HepG2 (cell line): ENCODE results near the gene DPY30. TPM values are rescaled to one million over a fixed set of nuclear protein-coding genes. Genes with fewer than 3 reads are reported as not detected.
A peak's percentile ranks its signal among the peaks of the same experiment; 100 is the strongest.

Experiments used
- HNRNPL ChIP-seq: fragments of 200-400 bp; formaldehyde crosslinking; IDR thresholded peaks from 2 replicates; pipeline ENCODE4 v1.6.1; 2017; ENCODE audit warnings: mild to moderate bottlenecking, low read depth, low read length
- HOXA7 ChIP-seq: sonication (generic); formaldehyde crosslinking; IDR thresholded peaks from 2 replicates; pipeline ENCODE4 v1.8.1; 2022; ENCODE audit warnings: mild to moderate bottlenecking, missing genetic modification reagents, moderate library complexity
- KDM4B ChIP-seq: sonication (generic); formaldehyde crosslinking; IDR thresholded peaks from 2 replicates; pipeline ENCODE4 v1.4.0; 2020; ENCODE audit warnings: missing genetic modification reagents
- NFIB ChIP-seq: sonication (generic); formaldehyde crosslinking; IDR thresholded peaks from 2 replicates; pipeline ENCODE4 v1.9.0; 2021; ENCODE audit warnings: missing genetic modification reagents, mild to moderate bottlenecking, borderline replicate concordance
- PHF21A ChIP-seq: sonication (generic); formaldehyde crosslinking; IDR thresholded peaks from 2 replicates; pipeline ENCODE4 v1.5.0; 2020; ENCODE audit warnings: mild to moderate bottlenecking, missing genetic modification reagents
- PHF8 ChIP-seq: sonication (generic); formaldehyde crosslinking; IDR thresholded peaks from 2 replicates; pipeline ENCODE4 v1.5.0; 2020; ENCODE audit warnings: missing genetic modification reagents
- RFX5 ChIP-seq: IDR thresholded peaks from 2 replicates; pipeline ENCODE4 v1.6.1; 2011; ENCODE audit warnings: low read depth, low read length, improper control_type of control experiment
- TRIM24 ChIP-seq: sonication (generic); formaldehyde crosslinking; IDR thresholded peaks from 2 replicates; pipeline ENCODE4 v1.8.0; 2022; ENCODE audit warnings: mild to moderate bottlenecking, missing genetic modification reagents
- ZNF30 ChIP-seq: sonication (generic); formaldehyde crosslinking; IDR thresholded peaks from 2 replicates; pipeline ENCODE4 v1.5.0; 2020; ENCODE audit warnings: mild to moderate bottlenecking, missing genetic modification reagents
- ZNF318 ChIP-seq: sonication (generic); formaldehyde crosslinking; IDR thresholded peaks from 2 replicates; pipeline ENCODE4 v1.4.0; 2020; ENCODE audit warnings: mild to moderate bottlenecking, missing genetic modification reagents
- ZNF557 ChIP-seq: sonication (generic); formaldehyde crosslinking; IDR thresholded peaks from 2 replicates; pipeline ENCODE4 v1.4.0; 2020; ENCODE audit warnings: missing genetic modification reagents
- ZNF670 ChIP-seq: sonication (generic); formaldehyde crosslinking; IDR thresholded peaks from 2 replicates; pipeline ENCODE4 v1.8.0; 2022; ENCODE audit warnings: mild to moderate bottlenecking, missing genetic modification reagents, borderline replicate concordance
- ZNF746 ChIP-seq: sonication (generic); formaldehyde crosslinking; IDR thresholded peaks from 2 replicates; pipeline ENCODE4 v1.8.0; 2022; ENCODE audit warnings: mild to moderate bottlenecking, missing genetic modification reagents
- polyA plus RNA-seq, 8 experiments: library from polyadenylated mRNA; depleted of rRNA in 3 of 8; stranded (reverse) in 7 of 8; unstranded in 1 of 8; fragments of >200 nt; fragmentation: Illumina TruSeq in 4 of 8; extraction: Trizol in 4 of 8; gene quantifications; 2 replicates each; pipeline versions ENCODE4 v1.2.1 to v1.2.3, GENCODE V29; 2011 to 2016; ENCODE audit warnings: low read depth in 4 of 8, missing spikeins in 1 of 8, mixed read lengths in 1 of 8; ENCODE audit not compliant: insufficient read depth in 1 of 8
- total RNA-seq, 5 experiments: library from RNA; depleted of rRNA; stranded (reverse); fragments of >200 nt; fragmentation: Illumina TruSeq; extraction: Trizol; gene quantifications; 2 replicates each; pipeline ENCODE4 v1.2.3, GENCODE V29; 2016; ENCODE audit warnings: low read depth in 1 of 5
- TF ChIP-seq, protein P1 (sequence below): sonication (generic); formaldehyde crosslinking; IDR thresholded peaks from 2 replicates; pipeline ENCODE4 v1.5.1; 2020; ENCODE audit warnings: missing genetic modification reagents, mild to moderate bottlenecking, borderline replicate concordance
- TF ChIP-seq, protein P2 (sequence below): sonication (generic); formaldehyde crosslinking; IDR thresholded peaks from 2 replicates; pipeline ENCODE4 v1.4.0; 2020; ENCODE audit warnings: low read depth, missing genetic modification reagents

The DPY30 gene
- total and polyA plus RNA-seq, 2 of the 13 experiments (the other 11 are each of a cell fraction or from before 2014, with no cell fraction given) = 98.1 to 118 TPM

DNA sequence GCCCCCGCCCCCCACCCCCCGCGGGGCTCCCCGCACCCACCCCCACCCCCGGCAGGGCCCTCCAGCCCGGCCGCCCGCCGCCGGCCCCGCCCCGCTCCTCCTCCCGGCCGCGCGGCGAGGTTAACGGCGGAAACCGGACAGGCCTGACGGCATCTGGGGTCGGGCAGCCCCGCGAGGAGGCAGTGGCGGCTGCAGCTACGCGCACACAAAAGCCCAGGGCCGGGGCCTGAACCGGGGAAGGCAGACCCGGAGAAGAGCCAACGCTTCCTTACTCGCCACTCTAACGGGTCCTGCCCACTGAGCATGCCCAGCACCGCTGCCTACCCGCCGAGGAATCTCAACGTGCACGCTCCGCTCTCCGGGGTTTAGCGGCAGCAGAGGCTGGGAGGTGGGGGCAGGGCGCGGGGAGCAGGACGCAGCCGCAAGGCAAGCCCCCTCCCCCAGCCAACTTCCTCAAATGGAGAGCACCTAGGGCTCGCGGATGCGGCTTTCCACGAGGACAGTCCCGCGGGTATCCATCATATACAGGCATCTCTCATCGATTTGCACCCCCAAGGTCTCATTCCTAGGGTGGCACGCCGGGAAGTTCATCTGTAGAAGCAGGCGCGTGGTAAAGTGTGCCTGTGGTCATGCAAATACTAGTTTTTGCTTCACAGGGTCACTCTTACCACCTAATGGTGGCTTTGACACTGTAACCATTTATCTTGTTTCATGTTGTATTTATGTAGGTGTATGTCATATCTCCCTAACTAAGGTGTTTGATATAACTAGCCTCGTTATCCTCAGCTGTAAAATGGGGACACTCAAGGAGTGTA, 28.7 kb downstream of the DPY30 start, which contains the start of gene MEMO1 (continued):
- TF ChIP-seq, protein P1, sequence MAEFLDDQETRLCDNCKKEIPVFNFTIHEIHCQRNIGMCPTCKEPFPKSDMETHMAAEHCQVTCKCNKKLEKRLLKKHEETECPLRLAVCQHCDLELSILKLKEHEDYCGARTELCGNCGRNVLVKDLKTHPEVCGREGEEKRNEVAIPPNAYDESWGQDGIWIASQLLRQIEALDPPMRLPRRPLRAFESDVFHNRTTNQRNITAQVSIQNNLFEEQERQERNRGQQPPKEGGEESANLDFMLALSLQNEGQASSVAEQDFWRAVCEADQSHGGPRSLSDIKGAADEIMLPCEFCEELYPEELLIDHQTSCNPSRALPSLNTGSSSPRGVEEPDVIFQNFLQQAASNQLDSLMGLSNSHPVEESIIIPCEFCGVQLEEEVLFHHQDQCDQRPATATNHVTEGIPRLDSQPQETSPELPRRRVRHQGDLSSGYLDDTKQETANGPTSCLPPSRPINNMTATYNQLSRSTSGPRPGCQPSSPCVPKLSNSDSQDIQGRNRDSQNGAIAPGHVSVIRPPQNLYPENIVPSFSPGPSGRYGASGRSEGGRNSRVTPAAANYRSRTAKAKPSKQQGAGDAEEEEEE (CRISPR knock-in tag) = peak; percentile 99
- TF ChIP-seq KDM4B (peak; percentile 98), ZNF318 (CRISPR knock-in tag) (peak; percentile 99), ZNF557 (peak; percentile 95), PHF8 (peak; percentile 95), TRIM24 (peak; percentile 64; the same call in 1 of the 2 replicates), HOXA7 (no peak), ZNF746 (peak; percentile 78), PHF21A (CRISPR knock-in tag) (peak; percentile 86), ZNF30 (CRISPR knock-in tag) (0 out of 2 replicates have a peak, but pooled peaks have one; percentile 73), RFX5 (peak; percentile 44), ZNF670 (CRISPR knock-in tag) (peak; percentile 18; the same call in 1 of the 2 replicates), NFIB (no peak), HNRNPL (peak; percentile 97)
- TF ChIP-seq, protein P2, sequence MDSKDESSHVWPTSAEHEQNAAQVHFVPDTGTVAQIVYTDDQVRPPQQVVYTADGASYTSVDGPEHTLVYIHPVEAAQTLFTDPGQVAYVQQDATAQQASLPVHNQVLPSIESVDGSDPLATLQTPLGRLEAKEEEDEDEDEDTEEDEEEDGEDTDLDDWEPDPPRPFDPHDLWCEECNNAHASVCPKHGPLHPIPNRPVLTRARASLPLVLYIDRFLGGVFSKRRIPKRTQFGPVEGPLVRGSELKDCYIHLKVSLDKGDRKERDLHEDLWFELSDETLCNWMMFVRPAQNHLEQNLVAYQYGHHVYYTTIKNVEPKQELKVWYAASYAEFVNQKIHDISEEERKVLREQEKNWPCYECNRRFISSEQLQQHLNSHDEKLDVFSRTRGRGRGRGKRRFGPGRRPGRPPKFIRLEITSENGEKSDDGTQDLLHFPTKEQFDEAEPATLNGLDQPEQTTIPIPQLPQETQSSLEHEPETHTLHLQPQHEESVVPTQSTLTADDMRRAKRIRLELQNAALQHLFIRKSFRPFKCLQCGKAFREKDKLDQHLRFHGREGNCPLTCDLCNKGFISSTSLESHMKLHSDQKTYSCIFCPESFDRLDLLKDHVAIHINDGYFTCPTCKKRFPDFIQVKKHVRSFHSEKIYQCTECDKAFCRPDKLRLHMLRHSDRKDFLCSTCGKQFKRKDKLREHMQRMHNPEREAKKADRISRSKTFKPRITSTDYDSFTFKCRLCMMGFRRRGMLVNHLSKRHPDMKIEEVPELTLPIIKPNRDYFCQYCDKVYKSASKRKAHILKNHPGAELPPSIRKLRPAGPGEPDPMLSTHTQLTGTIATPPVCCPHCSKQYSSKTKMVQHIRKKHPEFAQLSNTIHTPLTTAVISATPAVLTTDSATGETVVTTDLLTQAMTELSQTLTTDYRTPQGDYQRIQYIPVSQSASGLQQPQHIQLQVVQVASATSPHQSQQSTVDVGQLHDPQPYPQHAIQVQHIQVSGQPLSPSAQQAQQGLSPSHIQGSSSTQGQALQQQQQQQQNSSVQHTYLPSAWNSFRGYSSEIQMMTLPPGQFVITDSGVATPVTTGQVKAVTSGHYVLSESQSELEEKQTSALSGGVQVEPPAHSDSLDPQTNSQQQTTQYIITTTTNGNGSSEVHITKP (CRISPR knock-in tag) = peak; percentile 79; the same call in 1 of the 2 replicates
